AG04449 (cell line): ENCODE measurements around the gene SNRPA.

Experiments
- CTCF ChIA-PET: fragments of 350-600 bp; formaldehyde crosslinking; extraction: SDS; loops from one replicate; lab custom pipeline; 2021; ENCODE audit warnings: antibody characterized with exemption; lab: Yijun Ruan, JAX
- POLR2A ChIA-PET: fragments of 400-600, 350-600 bp; formaldehyde crosslinking; extraction: SDS; loops from one replicate; lab custom pipeline; 2020; ENCODE audit warnings: antibody characterized with exemption, inconsistent platforms; lab: Yijun Ruan, JAX
- DNase-seq: peaks from one replicate; pipeline ENCODE4 v3.0.0-alpha.2; 2010; ENCODE audit warnings: low read depth, low spot score
- H3K4me3 ChIP-seq: 2 replicates; pipeline ENCODE4 v1.5.1; 2011; ENCODE audit warnings: low read depth, mild to moderate bottlenecking, control low read depth, low read length
- TF ChIP-seq, protein P1 (sequence below): IDR thresholded peaks from one replicate; pipeline ENCODE4 v1.5.1; 2011; ENCODE audit warnings: mild to moderate bottlenecking, moderate library complexity, low read length, control low read depth, inconsistent platforms; ENCODE audit not compliant: insufficient read depth; ENCODE audit errors: missing control alignments

SNRPA gene

DNA sequence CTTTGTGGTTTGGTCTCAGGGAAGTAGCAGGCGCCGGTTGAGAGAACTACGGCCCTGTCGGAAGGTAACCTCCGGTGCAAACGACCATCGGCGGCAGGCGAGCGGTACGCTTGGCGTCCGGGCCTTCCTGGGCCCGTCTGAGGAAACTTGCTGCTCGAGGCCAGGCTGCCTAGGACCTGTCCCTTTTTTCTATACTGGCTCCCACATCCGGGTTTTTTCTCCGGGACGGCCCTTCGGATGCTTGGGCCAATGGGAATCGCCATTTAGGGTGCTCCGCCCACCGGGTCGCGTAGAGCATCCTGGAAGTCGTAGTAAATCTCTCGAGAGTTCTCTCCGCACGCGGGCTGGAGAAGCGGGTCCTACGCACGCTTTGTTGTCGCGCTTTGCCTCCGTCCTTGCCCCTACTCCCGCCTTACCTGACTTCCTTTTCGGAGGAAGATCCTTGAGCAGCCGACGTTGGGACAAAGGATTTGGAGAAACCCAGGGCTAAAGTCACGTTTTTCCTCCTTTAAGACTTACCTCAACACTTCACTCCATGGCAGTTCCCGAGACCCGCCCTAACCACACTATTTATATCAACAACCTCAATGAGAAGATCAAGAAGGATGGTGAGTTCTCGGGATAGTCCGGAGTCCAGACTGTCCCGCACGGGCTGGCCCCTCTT, at the start of gene SNRPA:
Gene SNRPA (plus strand): TSS at position 330 of the 664 bp plus-strand sequence. CDS start 206 bp downstream, at position 536.
- ChIA-PET CTCF (interaction anchor here (1.1 kb wide), 1 partner anchor 393 kb away, joined by 3 read pairs; no protein-coding TSS in a partner anchor), POLR2A (interaction anchor here (0.7 to 1.4 kb wide), 7 partner anchors 14 to 285 kb away, joined by 3 to 9 read pairs (median 4); partner anchors contain the start of genes BLVRB, COQ8B, ITPKC and RAB4B)
- TF ChIP-seq, protein P1, sequence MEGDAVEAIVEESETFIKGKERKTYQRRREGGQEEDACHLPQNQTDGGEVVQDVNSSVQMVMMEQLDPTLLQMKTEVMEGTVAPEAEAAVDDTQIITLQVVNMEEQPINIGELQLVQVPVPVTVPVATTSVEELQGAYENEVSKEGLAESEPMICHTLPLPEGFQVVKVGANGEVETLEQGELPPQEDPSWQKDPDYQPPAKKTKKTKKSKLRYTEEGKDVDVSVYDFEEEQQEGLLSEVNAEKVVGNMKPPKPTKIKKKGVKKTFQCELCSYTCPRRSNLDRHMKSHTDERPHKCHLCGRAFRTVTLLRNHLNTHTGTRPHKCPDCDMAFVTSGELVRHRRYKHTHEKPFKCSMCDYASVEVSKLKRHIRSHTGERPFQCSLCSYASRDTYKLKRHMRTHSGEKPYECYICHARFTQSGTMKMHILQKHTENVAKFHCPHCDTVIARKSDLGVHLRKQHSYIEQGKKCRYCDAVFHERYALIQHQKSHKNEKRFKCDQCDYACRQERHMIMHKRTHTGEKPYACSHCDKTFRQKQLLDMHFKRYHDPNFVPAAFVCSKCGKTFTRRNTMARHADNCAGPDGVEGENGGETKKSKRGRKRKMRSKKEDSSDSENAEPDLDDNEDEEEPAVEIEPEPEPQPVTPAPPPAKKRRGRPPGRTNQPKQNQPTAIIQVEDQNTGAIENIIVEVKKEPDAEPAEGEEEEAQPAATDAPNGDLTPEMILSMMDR, result no peak
- DNase-seq, result peak; percentile 78
- peak within 1 kb of the TSS; percentile 97 for H3K4me3 ChIP-seq

DNA sequence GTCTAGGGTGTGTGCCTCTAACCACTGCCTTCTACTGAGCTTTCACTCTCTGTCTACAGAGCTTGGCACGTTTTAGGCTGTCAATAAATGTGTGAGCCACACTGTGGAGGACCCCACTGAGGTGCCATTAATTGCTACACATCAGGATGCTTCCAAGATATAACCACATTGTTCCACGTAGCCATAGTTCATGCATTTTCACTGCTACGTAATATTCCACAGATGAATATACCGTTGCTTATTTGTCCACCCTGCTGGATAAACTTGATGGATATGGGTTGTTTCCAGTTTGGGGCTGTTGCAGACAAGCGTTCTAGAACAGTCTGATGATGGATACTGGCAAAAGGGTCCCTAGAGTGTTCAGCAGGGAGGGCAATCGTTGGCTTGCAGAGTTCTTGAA, 49.2 kb upstream of the SNRPA start:
- POLR2A ChIA-PET, result no interaction called here
- DNase-seq, result no peak

GRCh38 chr19:40702337-40703012, 48.5 kb upstream of the SNRPA start:
- ChIA-PET CTCF (interaction anchor here (1.0 to 1.3 kb wide), 2 partner anchors 10 to 11 kb away, joined by 3 to 4 read pairs; no protein-coding TSS in a partner anchor), POLR2A (no interaction called here)
- no peak for DNase-seq
- no peak overlapping the region for H3K4me3 ChIP-seq
- TF ChIP-seq, protein P1, result peak; percentile 59

More for the DNA sequence above, 49.2 kb upstream of the SNRPA start:
- H3K4me3 ChIP-seq, result no peak overlapping the region
- CTCF ChIA-PET, result interaction anchor here (0.6 to 1.3 kb wide), 3 partner anchors 9 to 702 kb away, joined by 3 to 4 read pairs (median 4); no protein-coding TSS in a partner anchor
- TF ChIP-seq, protein P1, result no peak

DNA sequence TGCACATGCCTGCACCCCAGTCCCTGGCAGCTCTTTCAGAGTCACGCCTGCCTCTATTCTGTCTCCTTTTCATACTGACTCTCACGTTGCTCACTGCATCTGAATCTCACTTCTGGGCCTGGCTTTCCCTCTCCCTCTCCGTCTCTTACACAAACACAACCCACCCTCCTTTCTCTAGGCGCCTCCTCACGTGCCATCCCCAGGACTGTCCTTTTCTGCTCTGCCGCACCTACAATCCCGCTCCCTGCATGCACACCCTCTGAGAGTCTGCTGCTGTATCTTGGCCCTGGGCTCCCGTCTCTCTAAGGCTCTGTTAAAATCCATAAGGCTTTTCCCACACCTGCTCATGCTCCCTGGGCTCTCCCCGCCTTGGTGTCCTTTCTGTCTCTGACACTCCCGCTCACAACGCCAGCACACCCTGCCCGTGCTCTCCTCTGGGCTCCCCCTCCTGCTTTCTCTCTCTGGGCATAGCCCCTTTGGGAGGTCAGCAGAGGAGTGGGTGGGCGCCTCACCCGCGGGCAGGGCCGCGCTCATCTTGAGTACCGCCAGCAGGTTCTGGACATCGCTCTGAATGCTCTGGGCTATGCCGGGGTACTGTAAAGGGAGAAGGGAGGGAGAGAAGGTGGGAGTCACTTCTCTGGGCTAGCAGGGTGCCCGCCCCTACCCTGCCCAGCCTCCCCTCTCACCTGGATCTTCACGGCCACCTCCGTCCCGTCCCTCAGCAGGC, 47.8 kb upstream of the SNRPA start:
- ChIA-PET CTCF (interaction anchor here (0.6 to 1.3 kb wide), 5 partner anchors 10 to 278 kb away, joined by 3 to 4 read pairs (median 3); partner anchors contain the start of gene SERTAD1), POLR2A (no interaction called here)
- TF ChIP-seq, protein P1, result no peak
- DNase-seq, result no peak
- no peak overlapping the region for H3K4me3 ChIP-seq

- TF ChIP-seq, protein P1, result no peak
- ChIA-PET POLR2A (no interaction called here), CTCF (interaction anchor here (1.1 to 1.3 kb wide), 3 partner anchors 11 to 103 kb away, joined by 3 read pairs; no protein-coding TSS in a partner anchor)
- no peak overlapping the region for H3K4me3 ChIP-seq
- DNase-seq, result no peak
Observed at GRCh38 chr19:40704491-40705361, 46.3 kb upstream of the SNRPA start.
